ENCODE data around the gene ENDOU.
A peak's percentile ranks its signal among the peaks of the same experiment; 100 is the strongest.

Gene ENDOU

GRCh38 chr12:47722136-47722834 lies 3.0 kb downstream of the ENDOU start:
- TF ChIP-seq CTCF (IDR thresholded peaks at IDR 0.05; ENCODE audit: control insufficient read depth, extremely low read depth, insufficient read depth) = no peak
- H3K4me3 ChIP-seq (ENCODE audit: low read depth, low read length) = no peak overlapping the region
- DNase-seq (ENCODE audit: low read depth) = peak; percentile 46

GRCh38 chr12:47721431-47721973 lies 3.8 kb downstream of the ENDOU start:
- no peak for TF ChIP-seq CTCF (IDR thresholded peaks at IDR 0.05; ENCODE audit: control insufficient read depth, extremely low read depth, insufficient read depth)
- H3K4me3 ChIP-seq (ENCODE audit: low read depth, low read length) = no peak overlapping the region
- no peak for DNase-seq (ENCODE audit: low read depth)

- no peak overlapping the region for H3K4me3 ChIP-seq (ENCODE audit: low read depth, low read length)
- DNase-seq (ENCODE audit: low read depth) = no peak
- no peak for TF ChIP-seq CTCF (IDR thresholded peaks at IDR 0.05; ENCODE audit: control insufficient read depth, extremely low read depth, insufficient read depth)
Observed at GRCh38 chr12:47718531-47718930, 6.8 kb downstream of the ENDOU start.

- no peak overlapping the region for H3K4me3 ChIP-seq (ENCODE audit: low read depth, low read length)
- DNase-seq (ENCODE audit: low read depth) = peak; percentile 72
- peak; percentile 78 for TF ChIP-seq CTCF (IDR thresholded peaks at IDR 0.05; ENCODE audit: control insufficient read depth, extremely low read depth, insufficient read depth)
Observed at GRCh38 chr12:47717443-47718193, 7.7 kb downstream of the ENDOU start.

GRCh38 chr12:47717046-47717442 lies 8.2 kb downstream of the ENDOU start:
- no peak overlapping the region for H3K4me3 ChIP-seq (ENCODE audit: low read depth, low read length)
- no peak for DNase-seq (ENCODE audit: low read depth)
- no peak for TF ChIP-seq CTCF (IDR thresholded peaks at IDR 0.05; ENCODE audit: control insufficient read depth, extremely low read depth, insufficient read depth)

GRCh38 chr12:47715877-47716548 lies 9.3 kb downstream of the ENDOU start:
- TF ChIP-seq CTCF (IDR thresholded peaks at IDR 0.05; ENCODE audit: control insufficient read depth, extremely low read depth, insufficient read depth) = no peak
- H3K4me3 ChIP-seq (ENCODE audit: low read depth, low read length) = peak overlapping the region; percentile 9
- no peak for DNase-seq (ENCODE audit: low read depth)
